ENCODE results near the gene C2orf92.
"Not testable (repeated sequence)": the region's sequence is repeated elsewhere in the genome, so short reads cannot be mapped to it uniquely, and the experiment has no call there.

The C2orf92 gene

GRCh38 chr2:97669448-97669847 is at the start of gene C2orf92:
Gene C2orf92, plus strand, starts transcription at chr2:97669713. Its CDS starts 76 bp downstream, at chr2:97669789.
- Mint-ChIP-seq H3K27me3 (no peaks in the 10 kb centered on the region), H3K4me3 (no peak within 1 kb of the TSS), H3K4me1 (ENCODE audit: low read depth) (peaks cover 23% of the 10 kb centered on the region), H3K36me3 (peaks cover 4% of the 10 kb centered on the region), H3K9me3 (ENCODE audit: low read depth) (no peaks in the 10 kb centered on the region), H3K27ac (no peak within 1 kb of the TSS)

GRCh38 chr2:97620492-97620891 is 49.0 kb upstream of the C2orf92 start:
- not testable (repeated sequence) for H3K27me3 Mint-ChIP-seq; H3K9me3 Mint-ChIP-seq (ENCODE audit: low read depth); H3K36me3 Mint-ChIP-seq; H3K4me3 Mint-ChIP-seq; H3K4me1 Mint-ChIP-seq (ENCODE audit: low read depth); H3K27ac Mint-ChIP-seq

- not testable (repeated sequence) for H3K27ac Mint-ChIP-seq; H3K36me3 Mint-ChIP-seq; H3K27me3 Mint-ChIP-seq; H3K4me3 Mint-ChIP-seq; H3K9me3 Mint-ChIP-seq (ENCODE audit: low read depth); H3K4me1 Mint-ChIP-seq (ENCODE audit: low read depth)
Observed at GRCh38 chr2:97622976-97623375, 46.5 kb upstream of the C2orf92 start.

GRCh38 chr2:97625354-97626048 is 44.0 kb upstream of the C2orf92 start:
- H3K4me3 Mint-ChIP-seq; H3K27me3 Mint-ChIP-seq; H3K27ac Mint-ChIP-seq; H3K9me3 Mint-ChIP-seq (ENCODE audit: low read depth); H3K4me1 Mint-ChIP-seq (ENCODE audit: low read depth); H3K36me3 Mint-ChIP-seq: not testable (repeated sequence)

- H3K36me3 Mint-ChIP-seq; H3K9me3 Mint-ChIP-seq (ENCODE audit: low read depth); H3K27ac Mint-ChIP-seq; H3K4me3 Mint-ChIP-seq; H3K4me1 Mint-ChIP-seq (ENCODE audit: low read depth); H3K27me3 Mint-ChIP-seq: not testable (repeated sequence)
Observed at GRCh38 chr2:97626049-97626430, 43.5 kb upstream of the C2orf92 start.

GRCh38 chr2:97644023-97644717 is 25.3 kb upstream of the C2orf92 start:
- peak overlapping the region; percentile 7 for H3K4me3 Mint-ChIP-seq
- peaks cover 5% of the 10 kb centered on the region for H3K36me3 Mint-ChIP-seq
- no peaks in the 10 kb centered on the region for H3K9me3 Mint-ChIP-seq (ENCODE audit: low read depth)
- peaks cover 19% of the 10 kb centered on the region for H3K4me1 Mint-ChIP-seq (ENCODE audit: low read depth)
- H3K27ac Mint-ChIP-seq, result no peak overlapping the region
- H3K27me3 Mint-ChIP-seq, result peaks cover 2% of the 10 kb centered on the region

- Mint-ChIP-seq H3K9me3 (ENCODE audit: low read depth) (no peaks in the 10 kb centered on the region), H3K4me1 (ENCODE audit: low read depth) (peaks cover 20% of the 10 kb centered on the region), H3K27me3 (no peaks in the 10 kb centered on the region), H3K36me3 (peaks cover 9% of the 10 kb centered on the region), H3K27ac (peak overlapping the region; percentile 97), H3K4me3 (peak overlapping the region; percentile 93)
Observed at GRCh38 chr2:97645112-97645694, 24.3 kb upstream of the C2orf92 start.

- H3K27me3 Mint-ChIP-seq, result no peaks in the 10 kb centered on the region
- H3K27ac Mint-ChIP-seq, result peak within 1 kb of the TSS; percentile 97
- H3K4me1 Mint-ChIP-seq (ENCODE audit: low read depth), result peaks cover 20% of the 10 kb centered on the region
- peak within 1 kb of the TSS; percentile 93 for H3K4me3 Mint-ChIP-seq
- peaks cover 13% of the 10 kb centered on the region for H3K36me3 Mint-ChIP-seq
- no peaks in the 10 kb centered on the region for H3K9me3 Mint-ChIP-seq (ENCODE audit: low read depth)
Observed at GRCh38 chr2:97645695-97646629, 23.6 kb upstream of the C2orf92 start, which contains the start of gene COX5B. Gene COX5B, plus strand, starts transcription at chr2:97646062. Its CDS starts 25 bp downstream, at chr2:97646087.

GRCh38 chr2:97646977-97647376 is 22.5 kb upstream of the C2orf92 start:
- H3K27me3 Mint-ChIP-seq, result no peaks in the 10 kb centered on the region
- peak overlapping the region; percentile 93 for H3K4me3 Mint-ChIP-seq
- peaks cover 15% of the 10 kb centered on the region for H3K36me3 Mint-ChIP-seq
- no peaks in the 10 kb centered on the region for H3K9me3 Mint-ChIP-seq (ENCODE audit: low read depth)
- peak overlapping the region; percentile 97 for H3K27ac Mint-ChIP-seq
- peaks cover 22% of the 10 kb centered on the region for H3K4me1 Mint-ChIP-seq (ENCODE audit: low read depth)

GRCh38 chr2:97651114-97651513 is 18.4 kb upstream of the C2orf92 start:
- Mint-ChIP-seq H3K4me1 (ENCODE audit: low read depth) (peaks cover 20% of the 10 kb centered on the region), H3K36me3 (peaks cover 24% of the 10 kb centered on the region), H3K9me3 (ENCODE audit: low read depth) (no peaks in the 10 kb centered on the region), H3K27ac (peak overlapping the region; percentile 86), H3K4me3 (no peak overlapping the region), H3K27me3 (no peaks in the 10 kb centered on the region)

GRCh38 chr2:97653473-97653872 is 16.0 kb upstream of the C2orf92 start:
- H3K27me3 Mint-ChIP-seq, result no peaks in the 10 kb centered on the region
- peaks cover 19% of the 10 kb centered on the region for H3K36me3 Mint-ChIP-seq
- H3K9me3 Mint-ChIP-seq (ENCODE audit: low read depth), result no peaks in the 10 kb centered on the region
- H3K4me3 Mint-ChIP-seq, result no peak overlapping the region
- H3K27ac Mint-ChIP-seq, result no peak overlapping the region
- H3K4me1 Mint-ChIP-seq (ENCODE audit: low read depth), result peaks cover 9% of the 10 kb centered on the region

GRCh38 chr2:97653874-97654273 is 15.6 kb upstream of the C2orf92 start:
- no peak overlapping the region for H3K4me3 Mint-ChIP-seq
- H3K27me3 Mint-ChIP-seq, result no peaks in the 10 kb centered on the region
- H3K9me3 Mint-ChIP-seq (ENCODE audit: low read depth), result no peaks in the 10 kb centered on the region
- H3K27ac Mint-ChIP-seq, result no peak overlapping the region
- H3K36me3 Mint-ChIP-seq, result peaks cover 18% of the 10 kb centered on the region
- peaks cover 9% of the 10 kb centered on the region for H3K4me1 Mint-ChIP-seq (ENCODE audit: low read depth)

- no peak overlapping the region for H3K4me3 Mint-ChIP-seq
- H3K9me3 Mint-ChIP-seq (ENCODE audit: low read depth), result no peaks in the 10 kb centered on the region
- peaks cover 9% of the 10 kb centered on the region for H3K4me1 Mint-ChIP-seq (ENCODE audit: low read depth)
- peaks cover 18% of the 10 kb centered on the region for H3K36me3 Mint-ChIP-seq
- no peak overlapping the region for H3K27ac Mint-ChIP-seq
- no peaks in the 10 kb centered on the region for H3K27me3 Mint-ChIP-seq
Observed at GRCh38 chr2:97654309-97654708, 15.2 kb upstream of the C2orf92 start.

- H3K4me1 Mint-ChIP-seq (ENCODE audit: low read depth), result peaks cover 9% of the 10 kb centered on the region
- no peaks in the 10 kb centered on the region for H3K9me3 Mint-ChIP-seq (ENCODE audit: low read depth)
- no peak overlapping the region for H3K4me3 Mint-ChIP-seq
- H3K27ac Mint-ChIP-seq, result peak overlapping the region; percentile 36
- H3K27me3 Mint-ChIP-seq, result no peaks in the 10 kb centered on the region
- peaks cover 16% of the 10 kb centered on the region for H3K36me3 Mint-ChIP-seq
Observed at GRCh38 chr2:97654791-97655190, 14.7 kb upstream of the C2orf92 start.

Data from activated naive CD8-positive, alpha-beta T cell (primary cell).